Metanephros (tissue), 1 donor: ENCODE data around the gene TCF15. TPM values are rescaled to one million over a fixed set of nuclear protein-coding genes. Genes with fewer than 3 reads are reported as not detected.

Experiments used
- total RNA-seq: library from RNA; depleted of rRNA; stranded (reverse); fragments of >200 nt; gene quantifications from one replicate; pipeline ENCODE4 v1.2.3, GENCODE V29; 2014

The TCF15 gene, protein sequence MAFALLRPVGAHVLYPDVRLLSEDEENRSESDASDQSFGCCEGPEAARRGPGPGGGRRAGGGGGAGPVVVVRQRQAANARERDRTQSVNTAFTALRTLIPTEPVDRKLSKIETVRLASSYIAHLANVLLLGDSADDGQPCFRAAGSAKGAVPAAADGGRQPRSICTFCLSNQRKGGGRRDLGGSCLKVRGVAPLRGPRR
- total RNA-seq: 2.0 TPM

DNA sequence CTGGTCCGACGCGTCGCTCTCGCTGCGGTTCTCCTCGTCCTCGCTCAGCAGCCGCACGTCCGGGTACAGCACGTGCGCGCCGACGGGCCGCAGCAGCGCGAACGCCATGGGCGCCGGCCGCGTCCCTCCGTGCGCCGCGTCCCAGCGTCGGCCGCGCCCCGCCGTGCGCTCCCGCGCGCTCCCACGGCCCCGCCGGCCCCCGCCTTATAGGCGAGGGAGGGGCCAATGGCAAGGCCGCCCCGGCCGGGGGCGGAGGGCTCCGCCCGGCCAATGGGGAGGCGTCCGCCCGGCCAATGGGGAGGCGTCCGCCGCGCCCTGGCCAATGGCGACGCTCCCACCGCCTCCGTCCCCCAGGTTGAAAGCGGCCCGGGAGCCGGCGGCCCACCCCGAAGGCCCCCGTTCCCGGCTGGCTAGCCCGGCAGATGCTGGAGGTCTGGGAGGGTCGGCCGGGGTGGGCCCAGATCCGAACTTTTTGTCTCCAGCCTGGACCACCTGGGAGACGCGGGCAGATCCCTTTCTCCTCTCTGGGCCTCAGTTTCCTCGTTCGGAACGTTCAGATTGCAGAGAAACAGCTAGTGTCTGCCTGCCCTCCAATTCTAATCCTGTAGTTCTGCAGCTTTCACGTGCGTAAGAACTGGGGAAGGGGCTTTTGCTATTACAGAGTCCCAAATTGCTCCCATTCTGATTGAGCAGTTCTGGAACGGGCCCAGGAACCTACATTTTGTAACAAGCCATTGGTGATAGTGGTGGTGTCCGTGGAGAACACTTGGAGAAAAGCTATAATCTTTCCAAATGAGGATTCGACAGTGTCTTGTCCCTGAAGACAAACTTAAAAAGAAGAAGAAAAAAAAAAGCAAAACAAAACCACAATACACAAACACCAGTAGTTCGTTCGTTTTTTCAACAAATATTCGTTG lies at the start of gene TCF15:
TCF15 (minus strand) TSS at position 180 of the 917 bp plus-strand sequence; CDS start at position 108, 72 bp downstream.

DNA sequence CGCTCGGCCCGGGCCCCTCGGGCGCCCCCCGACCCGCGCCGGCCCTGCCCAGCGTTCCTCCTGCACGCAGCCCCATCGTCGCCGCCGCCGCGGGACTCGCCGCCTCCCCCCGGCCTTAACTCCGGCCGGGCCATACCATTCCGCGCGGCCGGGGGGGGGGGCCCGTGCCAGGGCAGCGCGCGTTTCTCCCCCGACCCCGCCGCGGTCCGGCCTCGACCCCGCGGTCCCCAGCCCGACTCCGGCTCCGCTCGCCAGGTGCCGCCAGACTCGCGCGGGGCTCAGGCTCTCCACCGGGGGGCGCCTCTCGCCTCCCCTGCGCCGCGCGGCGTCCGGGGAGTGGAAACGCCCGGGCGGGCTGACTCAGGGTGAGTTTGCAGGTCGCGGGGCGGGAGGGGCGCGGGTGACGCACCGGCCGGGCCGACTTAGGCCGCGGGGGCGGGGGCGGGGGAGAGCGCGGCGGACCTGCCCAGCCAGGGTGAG lies 43.0 kb upstream of the TCF15 start, which contains the start of gene SRXN1:
SRXN1 (minus strand) TSS at position 91 of the 480 bp plus-strand sequence; CDS start at position 76, 15 bp downstream.

Other genes starting within 250 kb of the TCF15 start
- 7.0 TPM for gene TRIB3, start 229.5 kb downstream of the TCF15 start, total RNA-seq
- 102 TPM for gene RBCK1, start 202.0 kb downstream of the TCF15 start, total RNA-seq
- 30.1 TPM for gene TBC1D20, start 147.8 kb downstream of the TCF15 start, total RNA-seq
- 133 TPM for gene CSNK2A1, start 66.5 kb downstream of the TCF15 start, total RNA-seq
- gene SRXN1, start 42.9 kb upstream of the TCF15 start, total RNA-seq: 12.4 TPM
- gene SCRT2, start 65.5 kb upstream of the TCF15 start, total RNA-seq: not detected
- 4.3 TPM for gene SLC52A3, start 158.2 kb upstream of the TCF15 start, total RNA-seq
- 11.6 TPM for gene FAM110A, start 223.4 kb upstream of the TCF15 start, total RNA-seq